Activated naive CD4-positive, alpha-beta T cell (primary cell): ENCODE measurements around the gene MAN2B2.
A peak's percentile ranks its signal among the peaks of the same experiment; 100 is the strongest.
"Not testable (repeated sequence)": the region's sequence is repeated elsewhere in the genome, so short reads cannot be mapped to it uniquely, and the experiment has no call there.

Experiments
- DNase-seq, 4 experiments: peaks; one replicate each; lab custom pipeline; 2025; lab: John Stamatoyannopoulos, UW

Gene MAN2B2

GRCh38 chr4:6643141-6643847 is 68.3 kb downstream of the MAN2B2 start:
- DNase-seq = no peak

GRCh38 chr4:6644792-6645530 is 70.0 kb downstream of the MAN2B2 start:
- no peak for DNase-seq

DNA sequence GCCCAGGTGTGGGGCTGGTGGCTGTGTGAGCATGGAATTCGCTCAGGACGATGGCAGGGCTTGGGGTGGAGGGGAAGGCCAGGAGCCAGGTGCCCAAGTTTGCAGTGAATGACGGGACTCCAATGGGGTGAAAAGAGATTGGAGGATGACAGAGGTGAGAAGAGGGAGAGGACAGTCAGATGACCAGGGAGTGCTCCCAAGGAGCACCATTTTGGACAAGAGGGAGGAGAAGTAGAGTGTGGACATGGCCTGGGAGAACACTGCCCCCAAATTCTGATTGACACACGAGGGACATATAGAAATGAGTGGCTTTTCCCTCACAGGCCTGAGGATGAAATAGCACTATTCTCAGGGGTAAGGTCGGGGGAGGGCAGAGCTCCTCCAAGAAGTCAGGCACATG is 72.2 kb downstream of the MAN2B2 start:
- no peak for DNase-seq

DNA sequence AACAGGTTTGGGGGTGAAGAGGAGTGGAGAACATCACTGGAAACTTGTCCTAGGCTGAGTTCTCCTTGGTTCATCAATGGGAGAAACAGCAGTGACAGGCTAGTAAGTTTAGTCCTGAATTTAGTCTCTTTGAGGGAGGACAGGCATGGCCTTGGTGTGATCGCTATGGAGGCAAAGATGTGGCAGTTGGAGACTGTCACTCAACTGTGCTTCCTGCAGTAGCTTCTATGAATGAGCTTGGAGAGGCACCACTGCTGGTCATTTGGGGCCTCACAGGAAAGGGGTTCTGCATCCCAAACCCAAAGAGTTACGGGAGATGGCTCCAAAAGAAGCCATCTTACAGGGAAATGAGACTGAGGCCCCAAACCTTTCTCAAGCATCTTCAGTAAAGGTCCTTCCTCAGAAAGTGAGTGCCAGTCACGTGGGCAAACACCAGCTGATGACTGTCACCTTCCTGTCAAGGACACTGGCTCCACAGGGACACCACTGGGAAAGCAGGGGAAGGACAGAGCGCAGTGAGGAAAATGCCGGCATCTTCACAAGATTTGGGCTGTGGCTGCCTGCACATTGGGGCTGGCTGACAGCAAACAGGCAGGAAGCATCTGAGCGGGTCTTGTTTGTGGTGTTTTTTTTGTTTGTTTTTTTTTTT is 72.7 kb downstream of the MAN2B2 start:
- DNase-seq = no peak

DNA sequence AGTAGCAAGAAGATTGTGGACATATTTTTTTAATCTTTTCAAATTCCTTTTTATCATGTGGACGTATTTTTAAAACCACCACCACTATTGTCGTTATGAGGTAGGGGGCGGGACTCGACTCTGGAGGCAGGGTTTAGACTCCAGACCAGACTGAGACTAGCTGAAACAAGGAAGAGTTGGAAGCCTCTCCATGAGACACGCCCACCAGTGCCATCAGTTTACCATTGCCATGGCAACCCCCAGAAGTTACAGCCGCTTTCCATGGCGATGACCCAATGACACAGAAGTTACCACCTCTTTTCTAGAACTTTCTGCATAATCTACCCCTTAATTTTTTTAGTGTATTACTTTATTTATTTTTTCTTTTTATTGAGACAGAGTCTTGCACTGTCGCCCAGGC is 74.2 kb downstream of the MAN2B2 start:
- DNase-seq = no peak

GRCh38 chr4:6654211-6654610 is 79.2 kb downstream of the MAN2B2 start:
- not testable (repeated sequence) for DNase-seq

DNA sequence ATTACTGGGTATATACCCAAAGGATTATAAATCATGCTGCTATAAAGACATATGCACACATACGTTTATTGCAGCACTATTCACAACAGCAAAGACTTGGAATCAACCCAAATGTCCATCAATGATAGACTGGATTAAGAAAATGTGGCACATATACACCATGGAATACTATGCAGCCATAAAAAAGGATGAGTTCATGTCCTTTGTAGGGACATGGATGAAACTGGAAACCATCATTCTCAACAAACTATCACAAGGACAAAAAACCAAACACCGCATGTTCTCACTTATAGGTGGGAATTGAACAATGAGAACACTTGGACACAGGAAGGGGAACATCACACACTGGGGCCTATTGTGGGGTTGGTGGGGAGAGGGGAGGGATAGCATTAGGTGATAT is 80.3 kb downstream of the MAN2B2 start:
- not testable (repeated sequence) for DNase-seq

- no peak for DNase-seq
Measured at GRCh38 chr4:6655924-6656323, 80.9 kb downstream of the MAN2B2 start.

- no peak for DNase-seq
Measured at GRCh38 chr4:6657242-6658208, 82.5 kb downstream of the MAN2B2 start.

DNA sequence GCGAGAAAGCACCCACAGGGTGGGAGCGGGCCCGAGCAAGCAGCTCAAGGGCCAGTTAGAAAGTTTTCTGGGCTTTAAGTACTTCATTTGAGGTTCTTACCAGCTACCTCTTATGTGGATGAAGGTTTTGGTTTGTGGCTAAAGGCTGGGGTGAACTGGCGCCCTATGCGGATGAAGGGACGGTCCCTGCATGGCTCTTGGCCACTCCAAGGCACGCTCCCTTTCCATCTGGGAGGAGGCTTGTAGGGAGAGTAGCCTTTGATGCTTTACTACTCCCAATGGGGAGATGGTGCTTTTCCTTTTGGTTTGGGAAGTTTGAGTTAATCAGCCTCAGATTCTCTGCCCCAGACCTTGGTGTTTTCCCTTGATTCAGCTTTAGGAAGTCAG is 83.2 kb downstream of the MAN2B2 start:
- DNase-seq = no peak

GRCh38 chr4:6658597-6659075 is 83.6 kb downstream of the MAN2B2 start:
- peak in 2 of 4 experiments; percentile 28 to 52 for DNase-seq

GRCh38 chr4:6659897-6660296 is 84.9 kb downstream of the MAN2B2 start:
- no peak for DNase-seq

DNA sequence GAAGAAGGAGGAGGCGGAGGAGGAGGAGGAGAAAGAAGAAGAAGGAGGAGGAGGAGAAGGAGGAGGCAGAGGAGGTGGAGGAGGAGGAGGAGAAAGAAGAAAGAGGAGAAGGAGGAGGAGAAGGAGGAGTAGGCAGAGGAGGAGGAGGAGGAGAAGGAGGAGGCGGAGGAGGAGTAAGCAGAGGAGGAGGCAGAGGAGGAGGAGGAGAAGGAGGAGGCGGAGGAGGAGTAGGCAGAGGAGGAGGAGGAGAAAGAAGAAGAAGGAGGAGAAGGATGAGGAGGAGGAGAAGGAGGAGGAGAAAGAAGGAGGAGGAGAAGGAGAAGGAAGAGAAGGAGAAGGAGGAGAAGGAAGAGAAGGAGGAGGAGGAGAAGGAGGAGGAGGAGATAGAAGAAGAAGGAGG is 85.4 kb downstream of the MAN2B2 start:
- no peak for DNase-seq

- DNase-seq = no peak
Measured at GRCh38 chr4:6662591-6662990, 87.6 kb downstream of the MAN2B2 start.

DNA sequence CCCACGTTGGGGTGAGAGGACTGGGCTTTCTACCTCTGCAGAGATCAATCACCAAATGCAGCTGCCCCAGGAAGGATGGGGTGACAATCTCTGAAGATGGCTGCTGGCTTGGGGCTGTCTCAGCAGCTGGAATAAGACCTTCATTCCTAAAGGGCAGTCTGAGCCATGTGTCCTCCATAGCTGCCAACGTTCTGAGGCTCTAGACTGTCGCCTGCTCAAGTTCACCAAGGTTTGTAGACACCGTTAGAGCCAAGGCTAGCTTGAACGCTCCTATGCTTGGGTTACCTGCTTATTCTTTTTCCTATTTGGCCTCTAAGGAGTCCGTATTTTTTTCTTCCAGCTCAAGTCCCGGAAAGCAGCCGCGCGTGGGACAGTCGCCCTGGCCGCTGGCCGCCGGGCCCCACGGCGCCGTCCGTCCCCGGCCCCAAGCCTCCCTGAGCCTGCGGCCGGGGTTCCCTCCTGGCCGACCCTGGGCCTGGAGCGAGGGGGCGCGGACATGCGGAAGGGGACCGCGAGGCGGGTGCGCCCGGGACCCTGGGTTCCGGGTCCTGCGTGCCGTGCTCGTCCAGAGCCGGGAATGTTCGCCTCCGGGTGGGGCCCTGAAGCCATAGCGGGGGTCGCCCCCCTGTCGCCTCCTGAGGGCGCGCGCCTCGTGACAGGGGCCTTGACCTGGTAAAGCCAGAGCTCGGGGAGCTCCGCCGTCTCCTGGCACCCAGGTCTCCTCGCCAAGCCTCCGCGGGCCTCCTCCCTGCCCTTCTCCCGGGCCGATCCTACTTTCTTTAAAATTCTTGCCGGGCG is 88.8 kb downstream of the MAN2B2 start:
- no peak for DNase-seq

DNA sequence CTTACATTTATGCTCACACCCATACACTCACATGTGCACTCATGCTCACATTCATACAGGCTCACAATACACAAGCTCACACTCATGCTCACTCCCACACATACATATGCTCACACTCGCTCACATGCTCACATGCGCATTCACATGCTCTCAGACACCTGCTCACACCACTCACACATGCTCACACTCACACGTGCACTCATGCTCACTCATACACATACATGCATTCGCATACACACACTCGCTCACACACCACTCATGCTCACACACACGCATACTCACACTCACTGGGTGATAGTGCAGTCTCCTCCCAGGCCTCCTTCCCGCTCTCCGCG is 90.3 kb downstream of the MAN2B2 start:
- DNase-seq = no peak

DNA sequence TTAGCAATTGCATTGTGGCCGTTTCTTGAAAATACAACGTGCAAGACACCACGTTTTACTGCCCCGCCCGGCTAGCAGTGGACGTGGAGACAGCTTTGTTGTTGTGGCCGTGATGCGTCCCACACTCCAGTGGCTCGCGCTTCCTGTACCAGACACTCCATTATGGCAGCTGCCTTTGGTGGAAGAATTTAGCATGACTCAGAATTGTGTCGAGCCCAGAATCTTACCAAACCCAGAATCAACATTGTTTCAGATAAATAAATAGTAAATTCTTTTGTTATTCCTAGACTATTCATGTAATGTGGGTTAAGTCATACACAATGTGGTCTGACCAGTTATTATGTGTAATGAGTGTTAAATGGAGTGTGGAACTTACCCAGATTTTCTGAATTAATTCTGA is 93.4 kb downstream of the MAN2B2 start:
- no peak for DNase-seq

DNA sequence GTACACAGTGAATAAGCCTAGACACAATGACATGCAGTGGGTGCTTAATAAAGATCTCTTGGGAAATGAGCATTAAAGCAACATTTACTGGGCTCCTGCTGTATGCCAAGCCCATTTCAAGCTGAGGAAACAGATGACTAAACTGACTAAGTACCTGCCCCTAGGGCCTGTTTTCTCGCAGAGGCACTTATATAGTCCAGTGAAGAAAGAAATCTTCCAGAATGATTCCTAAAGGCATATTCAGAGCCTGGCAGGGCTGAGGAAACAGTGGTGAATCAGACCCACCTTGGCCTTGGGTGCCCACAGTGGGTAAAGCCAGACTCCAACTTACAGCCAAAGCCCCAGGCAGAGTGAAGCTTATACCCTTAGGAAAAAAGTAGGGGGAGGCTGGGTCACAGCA is 96.7 kb downstream of the MAN2B2 start:
- DNase-seq = no peak

DNA sequence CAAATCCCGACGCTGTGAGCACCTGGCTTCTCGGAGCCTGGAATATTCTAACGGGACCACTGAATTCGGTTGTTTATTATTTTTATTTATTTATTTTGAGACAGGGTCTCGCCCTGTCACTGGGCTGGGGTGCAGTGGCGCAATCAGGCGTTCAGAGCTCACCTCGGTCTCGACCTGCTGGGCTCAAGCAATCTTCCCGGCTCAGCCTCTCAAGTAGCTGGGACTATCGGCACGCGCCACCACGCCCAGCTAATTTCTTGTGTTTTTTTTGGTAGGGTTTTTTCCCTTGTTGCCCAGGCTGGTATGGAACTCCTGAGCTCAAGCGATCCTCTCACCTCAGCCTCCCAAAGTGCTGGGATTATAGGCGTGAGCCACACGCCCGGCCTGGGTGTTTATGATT is 97.1 kb downstream of the MAN2B2 start:
- DNase-seq = no peak

DNA sequence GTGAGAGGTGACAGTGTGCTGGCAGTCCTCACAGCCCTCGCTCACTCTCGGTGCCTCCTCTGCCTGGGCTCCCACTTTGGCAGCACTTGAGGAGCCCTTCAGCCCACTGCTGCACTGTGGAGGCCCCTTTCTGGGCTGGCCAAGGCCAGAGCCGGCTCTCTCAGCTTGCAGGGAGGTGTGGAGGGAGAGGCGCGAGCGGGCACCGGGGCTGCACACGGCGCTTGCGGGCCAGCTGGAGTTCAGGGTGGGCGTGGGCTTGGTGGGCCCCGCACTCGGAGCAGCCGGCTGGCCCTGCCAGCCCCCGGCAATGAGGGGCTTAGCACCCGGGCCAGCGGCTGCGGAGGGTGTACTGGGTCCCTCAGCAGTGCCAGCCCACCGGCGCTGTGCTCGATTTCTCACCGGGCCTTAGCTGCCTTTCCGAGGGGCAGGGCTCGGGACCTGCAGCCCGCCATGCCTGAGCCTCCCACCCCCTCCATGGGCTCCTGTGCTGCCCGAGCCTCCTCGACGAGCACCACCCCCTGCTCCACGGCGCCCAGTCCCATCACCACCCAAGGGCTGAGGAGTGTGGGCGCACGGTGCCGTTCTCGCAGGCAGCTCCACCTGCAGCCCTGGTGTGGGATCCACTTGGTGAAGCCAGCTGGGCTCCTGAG is 97.7 kb downstream of the MAN2B2 start:
- DNase-seq = not testable (repeated sequence)
